ENCODE data around the gene TEX13C. TPM values are rescaled to one million over a fixed set of nuclear protein-coding genes. Genes with fewer than 3 reads are reported as not detected.

Gene TEX13C
- total and polyA plus RNA-seq, 2 of the 8 experiments (the other 6 are each of a cell fraction or from before 2014, with no cell fraction given): 0.03 to 0.09 TPM

- Histone ChIP-seq H3K18ac (ENCODE audit: extremely low read depth, low read length) (no peak overlapping the region), H3K27me3 (replicated peaks in 1 of 4; ENCODE audit: control insufficient read depth in 3 of 4, extremely low read depth in 1 of 4, insufficient read depth in 3 of 4, low read length in 3 of 4) (no peaks in the 10 kb centered on the region), H3K56ac (replicated peaks; ENCODE audit: insufficient read length, low read depth, low read length) (no peak overlapping the region), H4K8ac (ENCODE audit: extremely low read depth, insufficient read depth, low read length) (no peak overlapping the region), H3K4ac (replicated peaks; ENCODE audit: insufficient read length, low read depth, low read length) (no peak overlapping the region), H2BK12ac (ENCODE audit: low read depth, low read length) (no peak overlapping the region), H2BK120ac (replicated peaks; ENCODE audit: low read depth, low read length) (no peak overlapping the region), H2BK15ac (ENCODE audit: low read length) (no peak overlapping the region), H3K79me2 (ENCODE audit: control insufficient read depth in 1 of 2, insufficient read depth in 2 of 2, low read length in 2 of 2) (no peaks in the 10 kb centered on the region), H3K4me1 (replicated peaks in 1 of 4; ENCODE audit: control insufficient read depth in 3 of 4, insufficient read depth in 4 of 4, low read length in 3 of 4) (no peaks in the 10 kb centered on the region), H3K36me3 (ENCODE audit: control insufficient read depth in 2 of 4, insufficient read depth in 4 of 4, low read length in 3 of 4) (no peaks in the 10 kb centered on the region), H3K79me1 (ENCODE audit: low read depth, low read length) (no peaks in the 10 kb centered on the region), H3K23me2 (ENCODE audit: low read depth, low read length) (no peaks in the 10 kb centered on the region), H2AK5ac (ENCODE audit: low read depth, low read length) (no peak overlapping the region), H3K4me2 (ENCODE audit: insufficient read depth in 1 of 2, low read depth in 2 of 2, low read length in 2 of 2) (no peak overlapping the region), H3K9ac (replicated peaks in 1 of 4; ENCODE audit: extremely low read depth in 1 of 4, low read depth in 3 of 4, low read length in 3 of 4) (no peak overlapping the region), H2AFZ (ENCODE audit: low read length) (no peak overlapping the region), H2BK5ac (ENCODE audit: low read depth, low read length) (no peak overlapping the region), H4K91ac (replicated peaks; ENCODE audit: insufficient read length, low read length) (no peak overlapping the region), H3K4me3 (ENCODE audit: extremely low read depth in 1 of 4, insufficient read depth in 2 of 4, low read depth in 3 of 4, low read length in 4 of 4) (no peak overlapping the region), H4K5ac (ENCODE audit: insufficient read length, low read depth, low read length) (no peak overlapping the region), H3K27ac (ENCODE audit: low read depth, low read length) (no peak overlapping the region), H2BK20ac (ENCODE audit: low read length) (no peak overlapping the region), H3K9me3 (ENCODE audit: insufficient read depth in 2 of 2, low read depth in 1 of 2, low read length in 1 of 2) (no peaks in the 10 kb centered on the region), H3K23ac (ENCODE audit: insufficient read length) (no peak overlapping the region), H4K20me1 (replicated peaks in 1 of 2; ENCODE audit: control insufficient read depth in 1 of 2, insufficient read depth in 2 of 2, low read length in 2 of 2) (no peaks in the 10 kb centered on the region), H3K14ac (ENCODE audit: insufficient read length) (no peak overlapping the region)
- POLR2A ChIA-PET (ENCODE audit: partially characterized antibody): no interaction called here
- CTCF ChIA-PET (ENCODE audit: partially characterized antibody): no interaction called here
- FAIRE-seq (no peak), DNase-seq (ENCODE audit: low read depth in 1 of 2, low spot score in 2 of 2) (no peak)
- 100% methylated on average over 1 of the region's 1 CpG; no CpG with 5 or more reads in 1 of the 2 experiments for WGBS, 2 experiments (ENCODE audit: extremely low coverage in 1 of 2, insufficient coverage in 1 of 2, insufficient read length in 1 of 2, insufficient replicate concordance in 2 of 2, low coverage in 1 of 2, low lambda C conversion rate in 2 of 2, missing lambda C conversion rate in 1 of 2)
- TF ChIP-seq PHF8 (conservative IDR thresholded peaks at IDR 0.05; ENCODE audit: low read depth, low read length): no peak
- TF ChIP-seq BRCA1 (IDR thresholded peaks at IDR 0.05; ENCODE audit: low read depth, low read length): no peak
- no peak for TF ChIP-seq BCL11A (IDR thresholded peaks at IDR 0.05; ENCODE audit: low read depth in 2 of 2, low read length in 2 of 2)
- TF ChIP-seq KDM1A (IDR thresholded peaks at IDR 0.05; ENCODE audit: borderline replicate concordance, low read length): no peak
- TF ChIP-seq RNF2 (IDR thresholded peaks at IDR 0.05; ENCODE audit: borderline replicate concordance, low read depth, low read length, missing control alignments, poor library complexity, severe bottlenecking): no peak
- no peak for TF ChIP-seq JUND (IDR thresholded peaks at IDR 0.05; ENCODE audit: low read length)
- TF ChIP-seq USF2 (IDR thresholded peaks at IDR 0.05; ENCODE audit: low read length): no peak
- no peak for TF ChIP-seq CTCF (IDR thresholded peaks at IDR 0.05; ENCODE audit: control extremely low read depth in 1 of 3, insufficient read depth in 1 of 3, low read depth in 1 of 3, low read length in 3 of 3)
- no peak for TF ChIP-seq FOSL1 (IDR thresholded peaks at IDR 0.05; ENCODE audit: insufficient read depth, low read depth, low read length)
- no peak for TF ChIP-seq E2F6 (IDR thresholded peaks at IDR 0.05)
Measured at GRCh38 chrX:125374169-125374568, 54.5 kb downstream of the TEX13C start.

Measured in H1 (cell line).